Body of pancreas (tissue), 4 donors: ENCODE data around the gene ADAMTS19. TPM values are rescaled to one million over a fixed set of nuclear protein-coding genes. Genes with fewer than 3 reads are reported as not detected.
A peak's percentile ranks its signal among the peaks of the same experiment; 100 is the strongest.
"Not testable (repeated sequence)": the region's sequence is repeated elsewhere in the genome, so short reads cannot be mapped to it uniquely, and the experiment has no call there.

Experiments
- ATAC-seq: fragments of 150-250 bp; one replicate; pipeline ENCODE4 v1.9.1; 2016
- DNase-seq, 4 donors: peaks; one replicate each; pipeline ENCODE4 v3.0.0-alpha.2; 2019
- H3K27ac ChIP-seq, 4 donors: fragments of 200-600 bp; sonication (generic); 1 replicate in 3 of 4; 2 replicates in 1 of 4; pipeline versions ENCODE4 v1.5.1 to v1.6.1; 2016 to 2019; ENCODE audit warnings: mild to moderate bottlenecking in 1 of 4, mixed read lengths in 1 of 4, moderate library complexity in 1 of 4
- H3K27me3 ChIP-seq, 2 donors: fragments of 200-600 bp; sonication (generic); one replicate each; pipeline ENCODE4 v1.6.0; 2016; ENCODE audit warnings: mild to moderate bottlenecking in 1 of 2
- H3K36me3 ChIP-seq, 2 donors: fragments of 200-600 bp; sonication (generic); replicated peaks in 1 of 2; 2 replicates each; pipeline ENCODE4 v1.5.1; 2016; ENCODE audit warnings: low read depth in 2 of 2; ENCODE audit not compliant: insufficient read depth in 1 of 2
- H3K4me1 ChIP-seq: fragments of 200-600 bp; sonication (generic); one replicate; pipeline ENCODE4 v1.6.0; 2016
- H3K4me3 ChIP-seq, 2 donors: fragments of 200-600 bp; sonication (generic); 1 replicate in 1 of 2; 2 replicates in 1 of 2; pipeline ENCODE4 v1.5.1; 2016 to 2019
- H3K9me3 ChIP-seq, 3 donors: fragments of 200-600 bp; sonication (generic); 1 replicate in 2 of 3; 2 replicates in 1 of 3; pipeline ENCODE4 v1.5.1; 2016
- CTCF ChIP-seq, 7 experiments: fragments of 450-650 bp in 4 of 7; fragments of 200-600 bp in 3 of 7; sonication (generic) in 3 of 7; IDR thresholded peaks; one replicate each; pipeline ENCODE4 v1.5.1; 2016 to 2019; ENCODE audit warnings: antibody characterized with exemption in 7 of 7
- POLR2A ChIP-seq, 3 donors: fragments of 450-650 bp; IDR thresholded peaks; one replicate each; pipeline ENCODE4 v1.6.1; 2016; ENCODE audit warnings: antibody characterized with exemption in 3 of 3, mild to moderate bottlenecking in 2 of 3
- WGBS, 2 donors: methylation state at CpG; one replicate each; pipeline ENCODE4 v1.1.5; 2017; 5-methylcytosine and 5-hydroxymethylcytosine counted together
- intact Hi-C: fragments of 100-400 bp; cut with DNase I; formaldehyde crosslinking; loops from one replicate; pipeline ENCODE4 v1.15.1; 2023
- total RNA-seq, 2 donors: library from RNA; depleted of rRNA; stranded (reverse); fragments of >200 nt; gene quantifications; one replicate each; pipeline ENCODE4 v1.1.0, GENCODE V29; 2016

The ADAMTS19 gene
- total RNA-seq, 2 donors from 2014 or later: 0.26 to 1.3 TPM

- no peak for ATAC-seq
- Histone ChIP-seq H3K27ac (no peak overlapping the region), H3K4me3 (no peak overlapping the region), H3K27me3 (no peaks in the 10 kb centered on the region), H3K9me3 (no peaks in the 10 kb centered on the region), H3K36me3 (no peaks in the 10 kb centered on the region), H3K4me1 (no peaks in the 10 kb centered on the region)
- TF ChIP-seq CTCF (IDR thresholded peaks at IDR 0.05): no peak
- intact Hi-C loops: no loop called here
- WGBS, 2 donors: 52 to 75% methylated on average over 1 of the region's 1 CpG
- DNase-seq: no peak
These were observed 169.5 kb downstream of the ADAMTS19 start for GRCh38 chr5:129629575-129629974.

- no peak for TF ChIP-seq POLR2A (IDR thresholded peaks at IDR 0.05)
- no peak for TF ChIP-seq CTCF (IDR thresholded peaks at IDR 0.05)
- DNase-seq (no peak), ATAC-seq (no peak)
- no peaks in the 10 kb centered on the region for H3K9me3 ChIP-seq
- H3K4me3 ChIP-seq: no peak overlapping the region
- H3K4me1 ChIP-seq: no peaks in the 10 kb centered on the region
- intact Hi-C loops: no loop called here
- no peaks in the 10 kb centered on the region for H3K27me3 ChIP-seq
- H3K27ac ChIP-seq: no peak overlapping the region
- WGBS, 2 donors: 74 to 87% methylated on average over 2 of the region's 2 CpGs
- no peaks in the 10 kb centered on the region for H3K36me3 ChIP-seq
These were observed 170.0 kb downstream of the ADAMTS19 start for GRCh38 chr5:129630101-129630500.

GRCh38 chr5:129631961-129632360 lies 171.9 kb downstream of the ADAMTS19 start:
- DNase-seq (peak in 2 of 4 donors; percentile 3 to 7), ATAC-seq (no peak)
- no peak overlapping the region for H3K4me3 ChIP-seq
- no peak overlapping the region for H3K27ac ChIP-seq
- no peaks in the 10 kb centered on the region for H3K36me3 ChIP-seq
- intact Hi-C loops: no loop called here
- H3K27me3 ChIP-seq: no peaks in the 10 kb centered on the region
- TF ChIP-seq POLR2A (IDR thresholded peaks at IDR 0.05) (no peak), CTCF (IDR thresholded peaks at IDR 0.05) (no peak)
- H3K4me1 ChIP-seq: no peaks in the 10 kb centered on the region
- H3K9me3 ChIP-seq: no peaks in the 10 kb centered on the region

GRCh38 chr5:129637501-129637900 lies 177.4 kb downstream of the ADAMTS19 start:
- H3K4me3 ChIP-seq, intact Hi-C loops, ATAC-seq, H3K27ac ChIP-seq, H3K27me3 ChIP-seq, H3K36me3 ChIP-seq, H3K9me3 ChIP-seq, DNase-seq, H3K4me1 ChIP-seq: not testable (repeated sequence)
- 85 to 90% methylated on average over 11 of the region's 11 CpGs for WGBS, 2 donors

- ATAC-seq (no peak), DNase-seq (no peak)
- intact Hi-C loops: no loop called here
- Histone ChIP-seq H3K4me1 (no peaks in the 10 kb centered on the region), H3K9me3 (no peaks in the 10 kb centered on the region), H3K27me3 (no peaks in the 10 kb centered on the region), H3K4me3 (no peak overlapping the region), H3K27ac (no peak overlapping the region), H3K36me3 (no peaks in the 10 kb centered on the region)
- TF ChIP-seq CTCF (IDR thresholded peaks at IDR 0.05) (no peak), POLR2A (IDR thresholded peaks at IDR 0.05) (no peak)
- WGBS, 2 donors: 32 to 36% methylated on average over 4 of the region's 4 CpGs
These were observed 179.2 kb downstream of the ADAMTS19 start for GRCh38 chr5:129639331-129639730.
